ENCODE results near the gene KDM4B. TPM values are rescaled to one million over a fixed set of nuclear protein-coding genes. Genes with fewer than 3 reads are reported as not detected.

The KDM4B gene
- total RNA-seq, 1 experiment from 2014 or later = 43.7 TPM

- WGBS (ENCODE audit: extremely low coverage, insufficient read length, low lambda C conversion rate) = no CpG with 5 or more reads among the region's 16 CpGs
Observed at GRCh38 chr19:5016268-5016667, 47.4 kb downstream of the KDM4B start.

More at GRCh38 chr19:5016268-5016667, 47.4 kb downstream of the KDM4B start:
- Mint-ChIP-seq H3K27ac (no peak overlapping the region), H3K4me1 (no peaks in the 10 kb centered on the region), H3K36me3 (ENCODE audit: insufficient read depth in 1 of 3, low read depth in 3 of 3) (peaks cover 3 to 9% (median 5%) of the 10 kb centered on the region in 3 experiments; a peak in 5 of 7 replicates), H3K4me3 (no peak overlapping the region), H3K27me3 (ENCODE audit: low read depth) (no peaks in the 10 kb centered on the region), H3K9me3 (peaks cover 0 to 2% of the 10 kb centered on the region in 2 experiments; a peak in 1 of 5 replicates)
- H3K18ac ChIP-seq (ENCODE audit: insufficient read length, low read depth, low read length) = no peak overlapping the region
- H4K20me1 ChIP-seq (ENCODE audit: control insufficient read depth, insufficient read depth, insufficient read length) = peaks cover 2% of the 10 kb centered on the region
- no peaks in the 10 kb centered on the region for H3K9me3 ChIP-seq (ENCODE audit: control insufficient read depth, low read depth, low read length)
- DNase-seq = no peak
- no peak overlapping the region for H2BK20ac ChIP-seq (ENCODE audit: low read depth, low read length, poor library complexity, severe bottlenecking)
- no peak overlapping the region for H3K9ac ChIP-seq (ENCODE audit: extremely low read depth, insufficient read length, low read length)
- no peak overlapping the region for H3K14ac ChIP-seq (ENCODE audit: insufficient read depth, low read length)
- H4K8ac ChIP-seq (replicated peaks; ENCODE audit: insufficient read length, low read depth, low read length) = no peak overlapping the region
- H3K23me2 ChIP-seq (ENCODE audit: insufficient read length, low read depth, low read length, poor library complexity, severe bottlenecking) = no peaks in the 10 kb centered on the region
- no peak overlapping the region for H2AK5ac ChIP-seq (ENCODE audit: insufficient read length, low read length)
- H2BK12ac ChIP-seq (ENCODE audit: insufficient read length, low read depth, low read length) = no peak overlapping the region
- no peak overlapping the region for H4K91ac ChIP-seq (ENCODE audit: insufficient read length, low read depth, low read length)
- no peak overlapping the region for H3K4ac ChIP-seq (ENCODE audit: low read depth, low read length)
- H3T11ph ChIP-seq (ENCODE audit: low read length) = no peak overlapping the region
- peaks cover 5% of the 10 kb centered on the region for H3K79me1 ChIP-seq (ENCODE audit: insufficient read depth, low read depth, low read length, poor library complexity, severe bottlenecking)
- no peak overlapping the region for H2AFZ ChIP-seq (ENCODE audit: low read length)
- H3K79me2 ChIP-seq (ENCODE audit: insufficient read depth, low read length) = peaks cover 4% of the 10 kb centered on the region; the same call in 1 of the 2 replicates
- H4K5ac ChIP-seq (ENCODE audit: insufficient read length, low read depth, low read length) = no peak overlapping the region
- no peak for TF ChIP-seq CTCF (conservative IDR thresholded peaks at IDR 0.05)
- no peak overlapping the region for H3K27ac ChIP-seq (ENCODE audit: insufficient read length, low read depth, low read length)
- no peak overlapping the region for H3K4me2 ChIP-seq (ENCODE audit: insufficient read depth, insufficient read length, low read length)
- H3K4me1 ChIP-seq (ENCODE audit: insufficient read depth, low read length) = no peaks in the 10 kb centered on the region
- no peak overlapping the region for H2BK5ac ChIP-seq (ENCODE audit: insufficient read length, low read length)
- H3K56ac ChIP-seq (ENCODE audit: insufficient read length, low read depth, low read length) = no peak overlapping the region
- H3K27me3 ChIP-seq (ENCODE audit: insufficient read depth, low read length) = no peaks in the 10 kb centered on the region
- no peak overlapping the region for H3K23ac ChIP-seq (ENCODE audit: insufficient read length, low read depth, low read length)
- H2BK15ac ChIP-seq (ENCODE audit: low read depth, low read length) = no peak overlapping the region
- no peak overlapping the region for H2BK120ac ChIP-seq (ENCODE audit: low read depth, low read length, poor library complexity, severe bottlenecking)
